Trophoblast cell (in vitro differentiated cells and primary cell): ENCODE data around the gene SLC7A8.

Experiments used
- DNase-seq, 2 donors: peaks; one replicate each; pipeline ENCODE4 v3.0.0-alpha.2; 2016
- H2AFZ ChIP-seq: 2 replicates; pipeline ENCODE4 v1.6.1; 2013; ENCODE audit warnings: low read length, moderate library complexity, mild to moderate bottlenecking; ENCODE audit not compliant: insufficient read depth, poor library complexity
- H2AK5ac ChIP-seq: 2 replicates; pipeline ENCODE4 v1.6.1; 2013; ENCODE audit warnings: mild to moderate bottlenecking, low read length
- H2BK120ac ChIP-seq: 2 replicates; pipeline ENCODE4 v1.6.1; 2013; ENCODE audit warnings: low read length, mild to moderate bottlenecking, moderate library complexity; ENCODE audit not compliant: insufficient read depth, poor library complexity
- H2BK12ac ChIP-seq: 2 replicates; pipeline ENCODE4 v1.6.1; 2013; ENCODE audit warnings: mild to moderate bottlenecking, low read length, moderate library complexity
- H2BK5ac ChIP-seq: 2 replicates; pipeline ENCODE4 v1.6.1; 2013; ENCODE audit warnings: low read length, low read depth, moderate library complexity, mild to moderate bottlenecking; ENCODE audit not compliant: poor library complexity
- H3K14ac ChIP-seq: 2 replicates; pipeline ENCODE4 v1.6.1; 2013; ENCODE audit warnings: mild to moderate bottlenecking, low read length
- H3K18ac ChIP-seq: 2 replicates; pipeline ENCODE4 v1.6.1; 2013; ENCODE audit warnings: mild to moderate bottlenecking, low read length
- H3K23ac ChIP-seq: 2 replicates; pipeline ENCODE4 v1.6.1; 2013; ENCODE audit warnings: low read length
- H3K27ac ChIP-seq: 2 replicates; pipeline ENCODE4 v1.5.1; 2013; ENCODE audit warnings: low read depth, mild to moderate bottlenecking, inconsistent platforms, low read length, moderate library complexity
- H3K27me3 ChIP-seq: 2 replicates; pipeline ENCODE4 v1.6.1; 2013; ENCODE audit warnings: inconsistent platforms, mild to moderate bottlenecking, low read length, moderate library complexity; ENCODE audit not compliant: insufficient read depth
- H3K36me3 ChIP-seq, 2 experiments: 1 replicate in 1 of 2; 2 replicates in 1 of 2; pipeline ENCODE4 v1.6.1; 2013; ENCODE audit warnings: low read length in 2 of 2, mild to moderate bottlenecking in 2 of 2, moderate library complexity in 1 of 2; ENCODE audit not compliant: insufficient read depth in 2 of 2, control insufficient read depth in 1 of 2
- H3K4ac ChIP-seq: 2 replicates; pipeline ENCODE4 v1.6.1; 2013; ENCODE audit warnings: low read depth, mild to moderate bottlenecking, low read length, moderate library complexity
- H3K4me1 ChIP-seq, 2 experiments: 1 replicate in 1 of 2; 2 replicates in 1 of 2; pipeline ENCODE4 v1.6.1; 2013; ENCODE audit warnings: low read length in 2 of 2, mild to moderate bottlenecking in 2 of 2, moderate library complexity in 1 of 2; ENCODE audit not compliant: insufficient read depth in 2 of 2, control insufficient read depth in 1 of 2
- H3K4me2 ChIP-seq: 2 replicates; pipeline ENCODE4 v1.6.1; 2013; ENCODE audit warnings: inconsistent platforms, mild to moderate bottlenecking, low read length, moderate library complexity
- H3K4me3 ChIP-seq: 2 replicates; pipeline ENCODE4 v1.5.1; 2013; ENCODE audit warnings: mild to moderate bottlenecking, low read depth, low read length, inconsistent platforms
- H3K79me1 ChIP-seq: one replicate; pipeline ENCODE4 v1.6.1; 2013; ENCODE audit warnings: low read length
- H3K79me2 ChIP-seq: 2 replicates; pipeline ENCODE4 v1.6.1; 2013; ENCODE audit warnings: low read length, mild to moderate bottlenecking; ENCODE audit not compliant: control insufficient read depth, insufficient read depth, poor library complexity
- H3K9ac ChIP-seq: 2 replicates; pipeline ENCODE4 v1.6.1; 2013; ENCODE audit warnings: mild to moderate bottlenecking, low read length
- H3K9me3 ChIP-seq: 2 replicates; pipeline ENCODE4 v1.6.1; 2013; ENCODE audit warnings: low read depth, mild to moderate bottlenecking, control low read depth, inconsistent platforms, low read length; ENCODE audit not compliant: insufficient read depth
- H4K12ac ChIP-seq: 2 replicates; pipeline ENCODE4 v1.6.1; 2013; ENCODE audit warnings: low read depth, mild to moderate bottlenecking, low read length, moderate library complexity
- H4K8ac ChIP-seq: 2 replicates; pipeline ENCODE4 v1.6.1; 2013; ENCODE audit warnings: low read depth, mild to moderate bottlenecking, low read length, moderate library complexity
- H4K91ac ChIP-seq: one replicate; pipeline ENCODE4 v1.6.1; 2013; ENCODE audit warnings: low read depth, mild to moderate bottlenecking, low read length, moderate library complexity
- WGBS: extraction: QIAGEN DNeasy Blood & Tissue Kit; methylation state at CpG from one replicate; pipeline ENCODE4 v1.1.7; 2013; ENCODE audit warnings: missing lambda C conversion rate; ENCODE audit not compliant: insufficient read length, insufficient coverage; ENCODE audit errors: extremely low coverage; 5-methylcytosine and 5-hydroxymethylcytosine counted together

Gene SLC7A8

GRCh38 chr14:23139874-23140273 is 43.6 kb downstream of the SLC7A8 start:
- no CpG with 5 or more reads among the region's 2 CpGs for WGBS
- Histone ChIP-seq H3K27me3 (no peaks in the 10 kb centered on the region), H2AFZ (no peak overlapping the region), H4K91ac (no peak overlapping the region), H2BK12ac (no peak overlapping the region), H3K9me3 (no peaks in the 10 kb centered on the region), H3K4me2 (no peak overlapping the region), H2BK5ac (no peak overlapping the region), H4K12ac (no peak overlapping the region), H3K4me3 (no peak overlapping the region), H3K4me1 (peaks cover 13% of the 10 kb centered on the region in 2 experiments), H3K27ac (no peak overlapping the region), H3K79me2 (no peaks in the 10 kb centered on the region), H4K8ac (no peak overlapping the region), H3K18ac (no peak overlapping the region), H2AK5ac (no peak overlapping the region), H3K4ac (no peak overlapping the region), H3K9ac (no peak overlapping the region), H3K23ac (no peak overlapping the region), H3K79me1 (peaks cover 2% of the 10 kb centered on the region), H3K14ac (no peak overlapping the region), H2BK120ac (no peak overlapping the region), H3K36me3 (peaks cover 34 to 37% of the 10 kb centered on the region in 2 experiments)
- no peak for DNase-seq

GRCh38 chr14:23137813-23138535 is 45.5 kb downstream of the SLC7A8 start:
- no peak overlapping the region for H2BK12ac ChIP-seq
- no peak overlapping the region for H3K9ac ChIP-seq
- DNase-seq, result no peak
- H3K27ac ChIP-seq, result no peak overlapping the region
- H4K12ac ChIP-seq, result no peak overlapping the region
- no peak overlapping the region for H3K4me3 ChIP-seq
- no peaks in the 10 kb centered on the region for H3K79me2 ChIP-seq
- no peaks in the 10 kb centered on the region for H3K27me3 ChIP-seq
- H3K14ac ChIP-seq, result no peak overlapping the region
- no peak overlapping the region for H3K4ac ChIP-seq
- no peak overlapping the region for H4K8ac ChIP-seq
- no peak overlapping the region for H2BK5ac ChIP-seq
- H3K9me3 ChIP-seq, result no peaks in the 10 kb centered on the region
- peaks cover 10 to 13% of the 10 kb centered on the region in 2 experiments for H3K4me1 ChIP-seq
- H4K91ac ChIP-seq, result no peak overlapping the region
- no peak overlapping the region for H3K4me2 ChIP-seq
- WGBS, result no CpG with 5 or more reads among the region's 6 CpGs
- H3K79me1 ChIP-seq, result peaks cover 2% of the 10 kb centered on the region
- no peak overlapping the region for H2BK120ac ChIP-seq
- no peak overlapping the region for H3K23ac ChIP-seq
- no peak overlapping the region for H3K18ac ChIP-seq
- H2AFZ ChIP-seq, result no peak overlapping the region
- no peak overlapping the region for H2AK5ac ChIP-seq
- H3K36me3 ChIP-seq, result peaks cover 33 to 34% of the 10 kb centered on the region in 2 experiments

GRCh38 chr14:23137192-23137812 is 46.2 kb downstream of the SLC7A8 start:
- no peak overlapping the region for H3K4ac ChIP-seq
- H2AK5ac ChIP-seq, result no peak overlapping the region
- no peak for DNase-seq
- H3K79me1 ChIP-seq, result peaks cover 2% of the 10 kb centered on the region
- no peaks in the 10 kb centered on the region for H3K27me3 ChIP-seq
- H3K18ac ChIP-seq, result no peak overlapping the region
- H2BK120ac ChIP-seq, result no peak overlapping the region
- no peaks in the 10 kb centered on the region for H3K9me3 ChIP-seq
- H3K14ac ChIP-seq, result no peak overlapping the region
- H3K4me3 ChIP-seq, result peak overlapping the region; percentile 30
- no peak overlapping the region for H3K9ac ChIP-seq
- no peak overlapping the region for H4K91ac ChIP-seq
- H3K4me2 ChIP-seq, result no peak overlapping the region
- H2BK5ac ChIP-seq, result no peak overlapping the region
- peaks cover 7 to 8% of the 10 kb centered on the region in 2 experiments for H3K4me1 ChIP-seq
- no peak overlapping the region for H2AFZ ChIP-seq
- no peaks in the 10 kb centered on the region for H3K79me2 ChIP-seq
- H3K36me3 ChIP-seq, result peaks cover 30 to 33% of the 10 kb centered on the region in 2 experiments
- no peak overlapping the region for H3K27ac ChIP-seq
- no CpG with 5 or more reads among the region's 11 CpGs for WGBS
- H4K8ac ChIP-seq, result no peak overlapping the region
- H4K12ac ChIP-seq, result no peak overlapping the region
- H3K23ac ChIP-seq, result no peak overlapping the region
- H2BK12ac ChIP-seq, result no peak overlapping the region

GRCh38 chr14:23136566-23137133 is 46.8 kb downstream of the SLC7A8 start:
- H3K4me3 ChIP-seq, result no peak overlapping the region
- no peak overlapping the region for H2BK120ac ChIP-seq
- H2AK5ac ChIP-seq, result no peak overlapping the region
- H3K14ac ChIP-seq, result no peak overlapping the region
- H3K27me3 ChIP-seq, result no peaks in the 10 kb centered on the region
- H3K36me3 ChIP-seq, result peaks cover 29 to 33% of the 10 kb centered on the region in 2 experiments
- peaks cover 2% of the 10 kb centered on the region for H3K79me1 ChIP-seq
- H3K9me3 ChIP-seq, result no peaks in the 10 kb centered on the region
- H3K4me1 ChIP-seq, result peaks cover 5 to 6% of the 10 kb centered on the region in 2 experiments
- no peak overlapping the region for H3K27ac ChIP-seq
- H4K8ac ChIP-seq, result no peak overlapping the region
- no peaks in the 10 kb centered on the region for H3K79me2 ChIP-seq
- H3K4me2 ChIP-seq, result no peak overlapping the region
- H2AFZ ChIP-seq, result no peak overlapping the region
- no peak overlapping the region for H3K4ac ChIP-seq
- no peak overlapping the region for H3K18ac ChIP-seq
- H4K91ac ChIP-seq, result no peak overlapping the region
- H3K23ac ChIP-seq, result no peak overlapping the region
- no CpG with 5 or more reads among the region's 16 CpGs for WGBS
- H2BK5ac ChIP-seq, result no peak overlapping the region
- H2BK12ac ChIP-seq, result no peak overlapping the region
- no peak for DNase-seq
- no peak overlapping the region for H4K12ac ChIP-seq
- H3K9ac ChIP-seq, result no peak overlapping the region
